HEK293 (cell line): Measurements from ENCODE around the gene COBL.

Experiments used
- CTCF ChIA-PET: fragments of 350-600 bp; formaldehyde crosslinking; extraction: SDS; loops from one replicate; lab custom pipeline; 2021; ENCODE audit warnings: antibody characterized with exemption; lab: Yijun Ruan, JAX
- POLR2A ChIA-PET: fragments of 300-600 bp; formaldehyde crosslinking; extraction: SDS; loops from one replicate; lab custom pipeline; 2020; ENCODE audit warnings: antibody characterized with exemption, inconsistent platforms; lab: Yijun Ruan, JAX
- H3K27ac ChIP-seq: fragments of 200-500 bp; sonication (Bioruptor generic); 2 replicates; pipeline ENCODE4 v1.5.1; 2014; ENCODE audit warnings: low read depth, low read length, control low read depth, inconsistent platforms; ENCODE audit errors: extremely low read depth
- H3K36me3 ChIP-seq, 2 experiments: fragments of 200-500 bp in 1 of 2; sonication (Bioruptor generic) in 1 of 2; 1 replicate in 1 of 2; 2 replicates in 1 of 2; pipeline ENCODE4 v1.5.1; 2014 to 2017; ENCODE audit warnings: inconsistent platforms in 2 of 2, low read length in 2 of 2; ENCODE audit not compliant: control insufficient read depth in 2 of 2, insufficient read depth in 1 of 2
- H3K4me1 ChIP-seq: fragments of 200-500 bp; sonication (Bioruptor generic); 2 replicates; pipeline ENCODE4 v1.5.1; 2014; ENCODE audit warnings: mild to moderate bottlenecking, low read length, inconsistent platforms; ENCODE audit not compliant: control insufficient read depth, insufficient read depth
- H3K4me3 ChIP-seq: 2 replicates; pipeline ENCODE4 v1.5.1; 2011; ENCODE audit warnings: low read depth, mild to moderate bottlenecking, control low read depth, low read length, moderate library complexity
- H3K9me3 ChIP-seq: fragments of 200-500 bp; sonication (Bioruptor generic); 2 replicates; pipeline ENCODE4 v1.5.1; 2014; ENCODE audit warnings: low read depth, low read length, inconsistent platforms; ENCODE audit not compliant: control insufficient read depth, insufficient read depth
- GLIS1 ChIP-seq: fragments of 450-650 bp; formaldehyde crosslinking; IDR thresholded peaks from 2 replicates; pipeline ENCODE4 v1.5.1; 2016; ENCODE audit warnings: missing biosample characterization, missing genetic modification characterization
- KLF10 ChIP-seq: fragments of 450-650 bp; IDR thresholded peaks from 2 replicates; pipeline ENCODE4 v1.5.1; 2018; ENCODE audit warnings: missing biosample characterization, mild to moderate bottlenecking, missing genetic modification characterization
- KLF17 ChIP-seq: fragments of 450-650 bp; formaldehyde crosslinking; IDR thresholded peaks from 2 replicates; pipeline ENCODE4 v1.5.1; 2016; ENCODE audit warnings: missing biosample characterization, missing genetic modification characterization
- REPIN1 ChIP-seq: fragments of 450-650 bp; formaldehyde crosslinking; IDR thresholded peaks from 2 replicates; pipeline ENCODE4 v1.5.1; 2017; ENCODE audit warnings: missing biosample characterization, missing genetic modification characterization, low read depth
- ZBTB11 ChIP-seq: fragments of 450-650 bp; formaldehyde crosslinking; conservative IDR thresholded peaks from 2 replicates; pipeline ENCODE4 v1.5.1; 2016; ENCODE audit warnings: low read depth, missing biosample characterization, missing genetic modification characterization
- ZBTB44 ChIP-seq: fragments of 450-650 bp; IDR thresholded peaks from 2 replicates; pipeline ENCODE4 v1.5.1; 2018; ENCODE audit warnings: missing biosample characterization, mild to moderate bottlenecking, missing genetic modification characterization
- ZIC2 ChIP-seq: fragments of 450-650 bp; formaldehyde crosslinking; IDR thresholded peaks from 2 replicates; pipeline ENCODE4 v1.5.1; 2016; ENCODE audit warnings: missing biosample characterization, missing genetic modification characterization
- ZNF146 ChIP-seq: fragments of 450-650 bp; formaldehyde crosslinking; IDR thresholded peaks from 2 replicates; pipeline ENCODE4 v1.5.1; 2016; ENCODE audit warnings: missing biosample characterization, missing genetic modification characterization
- ZNF148 ChIP-seq: fragments of 450-650 bp; formaldehyde crosslinking; IDR thresholded peaks from 2 replicates; pipeline ENCODE4 v1.5.0; 2017; ENCODE audit warnings: missing biosample characterization, missing genetic modification characterization, borderline replicate concordance
- ZNF202 ChIP-seq: fragments of 450-650 bp; formaldehyde crosslinking; IDR thresholded peaks from 2 replicates; pipeline ENCODE4 v1.5.1; 2016; ENCODE audit warnings: missing biosample characterization, missing genetic modification characterization, borderline replicate concordance
- ZNF266 ChIP-seq: fragments of 450-650 bp; formaldehyde crosslinking; IDR thresholded peaks from 2 replicates; pipeline ENCODE4 v1.5.1; 2016; ENCODE audit warnings: missing biosample characterization, missing genetic modification characterization, low read depth
- ZNF394 ChIP-seq: fragments of 450-650 bp; formaldehyde crosslinking; IDR thresholded peaks from 2 replicates; pipeline ENCODE4 v1.5.1; 2016; ENCODE audit warnings: missing biosample characterization, missing genetic modification characterization, mild to moderate bottlenecking, moderate library complexity, borderline replicate concordance
- ZNF426 ChIP-seq: fragments of 450-650 bp; formaldehyde crosslinking; IDR thresholded peaks from 2 replicates; pipeline ENCODE4 v1.5.1; 2017; ENCODE audit warnings: missing biosample characterization, missing genetic modification characterization, mild to moderate bottlenecking, inconsistent platforms, moderate library complexity
- ZNF501 ChIP-seq: fragments of 450-650 bp; formaldehyde crosslinking; IDR thresholded peaks from 2 replicates; pipeline ENCODE4 v1.5.1; 2016; ENCODE audit warnings: missing biosample characterization, missing genetic modification characterization
- ZNF518A ChIP-seq: fragments of 450-650 bp; formaldehyde crosslinking; conservative IDR thresholded peaks from 2 replicates; pipeline ENCODE4 v1.5.1; 2016; ENCODE audit warnings: low read depth, missing biosample characterization, missing genetic modification characterization
- ZNF555 ChIP-seq: fragments of 450-650 bp; formaldehyde crosslinking; conservative IDR thresholded peaks from 2 replicates; pipeline ENCODE4 v1.5.1; 2017; ENCODE audit warnings: missing biosample characterization, mild to moderate bottlenecking, missing genetic modification characterization, inconsistent platforms
- ZNF654 ChIP-seq: fragments of 450-650 bp; formaldehyde crosslinking; IDR thresholded peaks from 2 replicates; pipeline ENCODE4 v1.5.1; 2016; ENCODE audit warnings: low read depth, missing biosample characterization, missing genetic modification characterization
- ZNF843 ChIP-seq: fragments of 450-650 bp; formaldehyde crosslinking; IDR thresholded peaks from 2 replicates; pipeline ENCODE4 v1.5.1; 2016; ENCODE audit warnings: missing biosample characterization, missing genetic modification characterization

Gene COBL

GRCh38 chr7:51219261-51219988 lies 97.2 kb downstream of the COBL start (continued):
- TF ChIP-seq KLF17 (tag by site-specific recombination) (no peak), KLF10 (tag by site-specific recombination) (no peak), ZNF148 (no peak), REPIN1 (no peak)

GRCh38 chr7:51217804-51218203 lies 98.8 kb downstream of the COBL start:
- TF ChIP-seq ZIC2 (peak; percentile 28; the same call in 1 of the 2 replicates), GLIS1 (tag by site-specific recombination) (peak; percentile 53), ZNF501 (tag by site-specific recombination) (no peak)
- no peaks in the 10 kb centered on the region; a peak in 1 of 3 replicates for H3K36me3 ChIP-seq
- no peaks in the 10 kb centered on the region for H3K4me1 ChIP-seq
- ChIA-PET POLR2A (no interaction called here), CTCF (interaction anchor here (2.1 kb wide), 1 partner anchor 7 kb away, joined by 5 read pairs; no protein-coding TSS in a partner anchor)
- H3K27ac ChIP-seq: no peak overlapping the region
- H3K4me3 ChIP-seq: no peak overlapping the region
- no peaks in the 10 kb centered on the region for H3K9me3 ChIP-seq

GRCh38 chr7:51214098-51214497 lies 102.5 kb downstream of the COBL start:
- ChIA-PET POLR2A (no interaction called here), CTCF (interaction anchor here (0.7 kb wide), 1 partner anchor 1493 kb away, joined by 3 read pairs; no protein-coding TSS in a partner anchor)
- Histone ChIP-seq H3K4me3 (no peak overlapping the region), H3K4me1 (no peaks in the 10 kb centered on the region), H3K9me3 (no peaks in the 10 kb centered on the region), H3K36me3 (no peaks in the 10 kb centered on the region; a peak in 1 of 3 replicates), H3K27ac (no peak overlapping the region)
- TF ChIP-seq ZNF518A (tag by site-specific recombination) (peak; percentile 69), ZNF394 (peak; percentile 83; the same call in 1 of the 2 replicates), ZNF202 (tag by site-specific recombination) (peak; percentile 74; the same call in 1 of the 2 replicates), ZBTB11 (tag by site-specific recombination) (peak; percentile 54), ZNF654 (tag by site-specific recombination) (peak; percentile 21; the same call in 1 of the 2 replicates), ZNF426 (tag by site-specific recombination) (peak; percentile 67), ZNF843 (tag by site-specific recombination) (no peak), ZNF146 (no peak), ZNF266 (tag by site-specific recombination) (0 out of 2 replicates have a peak, but pooled peaks have one; percentile 20), ZBTB44 (tag by site-specific recombination) (no peak), ZNF555 (tag by site-specific recombination) (peak; percentile 57)
